GM10847 (cell line): Measurements from ENCODE around the gene TAF4.

Experiments
- POLR2A ChIP-seq: IDR thresholded peaks from 2 replicates; pipeline ENCODE4 v1.6.1; 2011; ENCODE audit not compliant: insufficient read length; ENCODE audit errors: extremely low read depth

The TAF4 gene

DNA sequence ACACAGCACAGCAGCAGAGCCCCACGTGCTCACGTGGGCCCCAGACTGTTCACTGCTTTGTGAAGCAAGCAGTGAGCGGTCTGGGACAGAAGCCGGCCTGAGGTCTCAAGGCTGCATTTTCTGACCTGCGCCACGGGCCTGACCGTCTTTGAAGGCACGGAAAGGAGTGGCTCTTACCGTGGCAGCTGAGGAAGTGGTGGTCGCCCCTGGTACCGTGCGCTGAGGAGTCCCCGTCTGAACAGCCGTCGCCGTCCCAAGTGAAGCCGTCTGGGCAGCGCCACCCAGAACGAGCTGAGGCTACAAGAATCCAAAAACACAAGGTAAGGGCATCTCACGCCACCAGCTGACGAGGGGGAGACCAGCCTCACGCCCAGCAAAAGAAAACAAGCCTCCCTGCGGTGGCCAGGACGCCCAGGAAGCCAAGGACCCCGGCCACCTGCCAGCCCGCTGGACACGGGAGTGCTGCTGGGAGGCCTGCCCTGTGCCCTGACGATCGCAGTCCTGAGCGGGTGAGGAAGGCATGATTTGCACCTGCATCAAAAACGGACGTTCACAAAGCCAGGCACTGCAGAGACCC lies 55.7 kb downstream of the TAF4 start:
- TF ChIP-seq POLR2A, result no peak

DNA sequence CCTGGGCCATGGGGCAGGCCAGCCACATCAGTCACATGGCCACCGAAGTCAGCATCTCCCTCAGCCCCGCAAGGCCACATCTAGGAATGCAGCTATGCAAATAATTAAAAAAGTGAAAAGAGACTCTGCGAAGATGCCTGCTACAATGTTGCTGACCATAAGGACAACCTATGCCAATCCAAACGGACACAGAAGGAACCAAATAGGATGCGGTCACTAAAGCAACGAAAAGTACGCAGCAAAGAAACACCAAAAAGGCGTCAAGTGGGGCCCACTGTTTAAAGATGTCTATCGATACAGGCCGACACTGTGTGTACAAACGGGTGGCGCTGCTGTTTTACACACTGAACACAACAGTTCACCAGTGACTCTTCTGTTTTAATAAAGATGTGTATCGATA lies 56.4 kb downstream of the TAF4 start:
- no peak for TF ChIP-seq POLR2A

DNA sequence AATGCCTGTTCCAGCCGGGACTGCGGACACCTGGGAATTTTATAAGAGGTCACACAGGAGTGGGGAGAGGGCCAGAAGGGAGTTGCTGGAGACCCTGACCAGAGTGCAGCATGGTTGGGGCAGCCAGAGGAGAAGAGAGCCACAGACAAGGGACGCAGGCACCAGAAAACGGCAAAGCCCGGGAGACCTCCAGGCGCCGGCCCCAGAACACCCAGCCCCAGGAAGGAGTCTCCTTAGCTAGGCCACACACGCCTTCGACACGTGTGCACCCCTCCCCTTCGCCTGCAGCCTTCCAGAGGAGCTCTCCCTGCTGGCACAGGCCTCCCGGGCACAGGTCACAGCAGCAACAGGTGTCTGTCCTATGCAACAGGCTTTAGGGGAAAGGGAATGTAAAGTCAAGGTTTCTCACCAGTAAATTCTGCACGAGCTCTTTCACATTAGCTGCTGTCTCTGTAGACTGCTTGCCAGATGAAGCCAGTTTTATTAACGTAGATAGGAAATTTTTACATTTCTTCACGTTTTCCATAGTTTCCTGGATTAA lies 57.0 kb downstream of the TAF4 start:
- TF ChIP-seq POLR2A, result no peak

DNA sequence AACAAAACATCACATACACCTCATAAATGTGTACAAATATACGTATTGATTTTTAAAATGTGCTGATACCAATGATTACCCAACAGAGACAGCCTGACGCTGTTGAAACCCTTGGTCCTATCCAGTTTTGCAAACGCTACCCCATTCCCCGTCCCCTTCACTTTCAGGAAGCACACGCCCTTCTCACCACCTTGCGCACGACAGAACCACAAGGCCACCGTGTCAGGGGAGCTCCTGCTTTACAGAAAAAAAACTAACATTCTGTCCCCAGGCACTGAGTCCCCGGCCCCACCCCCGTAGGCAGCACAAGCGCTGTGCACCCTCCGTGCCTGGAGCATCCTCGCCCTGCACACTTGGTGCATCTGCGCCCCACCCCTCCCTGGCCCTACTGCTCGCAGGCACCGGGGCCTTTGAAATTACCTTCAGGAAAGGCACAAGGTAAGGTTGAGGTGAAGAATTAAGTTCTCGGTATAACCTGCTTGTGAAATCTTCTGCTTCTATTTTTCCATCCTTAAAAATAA lies 58.5 kb downstream of the TAF4 start:
- no peak for TF ChIP-seq POLR2A

DNA sequence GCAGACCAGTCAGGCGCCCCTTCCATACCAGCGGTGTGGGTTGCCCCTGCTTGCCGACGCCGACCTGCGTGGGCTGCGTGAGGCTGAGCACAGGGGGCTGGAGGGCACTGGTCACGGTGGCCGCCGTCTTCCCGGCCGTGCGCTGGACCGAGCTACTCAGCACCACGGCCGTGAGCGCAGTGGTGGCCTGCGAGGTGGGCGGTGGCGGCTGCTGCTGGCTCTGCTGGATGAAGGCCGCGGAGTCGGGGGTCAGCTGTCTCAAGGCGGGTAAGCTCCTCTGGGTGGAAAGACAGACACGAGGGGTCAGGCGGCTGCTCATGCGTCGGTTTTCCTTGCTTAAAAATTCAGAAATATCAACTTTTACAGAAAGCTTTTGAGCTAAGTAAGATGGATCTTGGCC lies 59.2 kb downstream of the TAF4 start:
- TF ChIP-seq POLR2A, result no peak

DNA sequence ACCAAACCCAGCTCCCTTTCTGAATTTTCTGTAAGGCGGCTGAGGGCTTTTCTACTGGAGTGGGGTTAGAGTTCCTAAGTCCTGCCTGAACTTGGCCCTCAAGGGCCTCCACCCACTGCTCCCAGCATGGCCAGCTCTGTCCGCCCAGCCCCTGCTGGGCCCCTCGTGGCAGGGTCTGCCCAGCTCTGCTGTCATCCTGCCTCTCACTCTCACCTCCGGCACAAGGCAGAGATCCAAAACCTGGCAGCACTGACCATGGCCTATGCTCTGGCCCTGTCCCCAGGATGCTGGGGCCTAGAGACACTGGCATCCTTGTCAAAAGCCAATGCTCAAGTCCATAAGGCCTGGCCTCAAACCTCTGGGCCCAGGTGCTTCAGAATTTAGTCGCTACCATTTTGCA lies 61.1 kb downstream of the TAF4 start:
- TF ChIP-seq POLR2A, result no peak

DNA sequence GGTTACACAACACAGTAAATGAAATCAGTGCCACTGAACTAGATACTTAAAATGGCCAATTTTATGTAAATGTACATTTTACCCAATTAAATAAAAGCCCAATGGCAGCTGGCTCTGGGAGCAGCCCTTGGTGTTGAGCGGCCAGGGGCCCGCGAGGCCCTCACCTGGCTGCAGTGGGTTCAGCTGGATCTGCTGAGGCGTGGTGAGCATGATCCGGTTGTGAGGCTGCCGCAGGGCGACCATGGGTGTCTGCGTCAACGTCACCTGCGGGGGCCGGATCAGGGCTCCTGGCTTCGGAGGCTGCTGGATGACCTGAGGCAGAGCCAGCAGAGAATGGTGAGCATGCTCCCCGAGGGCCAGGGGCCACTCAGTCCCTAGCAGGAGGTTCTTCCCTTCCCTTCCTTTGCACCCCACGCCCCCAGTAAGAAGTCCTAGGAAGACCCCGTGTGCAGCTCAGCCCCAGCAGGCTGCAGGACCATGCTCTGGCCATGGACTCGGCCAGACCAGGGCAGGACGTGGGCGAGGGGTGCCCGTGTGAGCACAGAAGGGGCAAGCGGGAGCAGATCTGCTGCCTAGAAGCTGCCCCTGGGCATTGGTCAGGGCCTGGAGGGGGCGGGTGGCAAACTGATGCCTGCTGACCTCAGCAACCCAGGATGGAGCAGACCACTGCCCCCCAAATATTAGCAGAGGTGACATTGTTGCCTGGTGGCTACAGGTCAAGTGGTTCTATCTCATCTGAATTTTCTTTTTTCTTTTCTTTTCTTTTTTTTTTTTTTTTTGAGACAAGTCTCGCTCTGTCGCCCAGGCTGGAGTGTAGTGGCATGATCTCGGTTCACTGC lies 61.9 kb downstream of the TAF4 start:
- no peak for TF ChIP-seq POLR2A

DNA sequence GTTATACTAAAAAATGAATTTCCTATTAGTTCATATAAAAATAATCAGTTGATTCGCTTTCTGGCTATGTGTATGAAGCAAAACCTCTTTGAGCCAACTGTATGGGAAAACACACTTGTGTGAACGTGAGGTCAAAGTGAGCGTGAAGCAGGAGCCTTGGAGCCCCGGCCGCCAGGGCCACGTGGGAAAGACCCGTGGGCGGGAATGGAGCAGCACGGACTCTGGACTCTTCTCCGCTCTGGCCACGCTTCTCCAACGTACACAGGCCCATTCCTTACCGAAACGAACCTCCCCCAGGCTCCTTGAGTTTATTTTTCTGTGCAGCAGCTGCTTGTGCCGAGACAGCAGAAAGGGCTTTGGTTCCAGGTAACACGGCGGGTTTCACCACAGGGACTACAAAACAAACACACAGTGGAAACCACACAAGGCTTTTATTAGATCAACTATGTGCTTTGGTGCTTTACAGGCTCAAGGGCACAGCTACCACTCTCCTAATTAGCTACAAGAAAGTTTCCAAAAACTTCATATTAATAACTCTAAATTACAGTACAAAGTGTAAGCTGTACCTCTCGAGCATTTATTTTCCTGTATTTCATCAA lies 62.7 kb downstream of the TAF4 start:
- no peak for TF ChIP-seq POLR2A

DNA sequence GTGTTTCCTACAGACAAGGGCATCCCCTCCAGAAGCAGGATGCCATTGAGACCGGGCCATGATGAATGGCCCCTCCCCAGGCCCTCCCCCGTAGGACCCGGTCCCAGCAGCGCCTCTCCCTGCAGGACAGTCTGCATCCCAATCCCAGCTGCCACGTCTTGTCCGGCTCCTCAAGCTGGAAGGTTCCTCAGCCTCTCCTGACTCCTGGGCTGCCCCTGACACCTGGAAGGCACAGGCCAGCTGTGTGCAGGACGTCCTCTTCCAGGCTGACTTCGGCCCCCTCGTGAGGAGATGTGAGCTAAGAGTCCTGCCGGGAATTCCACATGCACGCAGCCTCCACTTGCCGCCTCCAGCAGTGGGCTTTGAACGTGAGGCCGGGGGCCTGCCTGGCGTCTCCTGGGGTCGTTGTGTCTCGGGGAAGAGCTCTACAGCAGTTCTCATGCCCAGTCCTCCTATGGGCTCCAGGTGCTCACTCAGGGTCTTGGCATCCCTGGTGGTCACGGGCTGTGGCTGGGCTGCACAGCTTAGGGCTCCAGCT lies 64.4 kb downstream of the TAF4 start:
- no peak for TF ChIP-seq POLR2A

DNA sequence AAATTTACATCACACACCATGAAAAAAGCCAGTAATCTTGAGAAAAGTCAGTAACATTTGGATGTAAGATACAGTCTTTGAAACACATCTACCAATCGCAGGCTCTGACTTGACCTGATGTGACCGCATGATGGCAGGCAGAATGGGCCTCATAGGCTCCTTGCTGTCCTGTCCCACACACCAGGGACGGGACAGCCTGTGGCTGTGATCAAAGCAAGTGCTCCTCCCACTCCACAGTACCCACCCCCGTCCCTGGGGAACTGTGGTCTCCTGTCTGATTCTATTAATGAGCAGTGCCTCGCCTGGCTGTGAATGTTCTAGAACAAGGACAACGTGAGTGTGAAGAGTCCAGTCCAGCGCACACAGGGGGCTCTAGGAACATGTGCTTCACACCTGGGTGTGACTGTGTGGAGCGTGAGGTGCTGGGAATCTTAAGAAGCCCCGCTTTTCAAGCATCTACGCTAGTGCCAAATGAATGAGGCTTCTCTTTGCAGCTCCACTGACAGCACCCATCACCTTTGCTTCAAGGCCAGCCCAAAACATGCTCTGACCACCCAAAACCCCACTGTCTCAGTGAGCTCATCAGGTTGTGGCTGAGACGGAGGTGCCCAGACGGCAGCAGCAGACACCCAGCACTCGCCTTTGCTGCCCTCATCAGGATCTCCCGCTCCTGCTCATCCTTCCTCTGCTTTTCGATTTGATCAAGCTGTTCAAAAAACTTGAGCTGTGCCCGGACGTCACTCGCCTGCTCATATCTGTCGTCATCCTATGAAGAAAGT lies 67.1 kb downstream of the TAF4 start:
- no peak for TF ChIP-seq POLR2A

DNA sequence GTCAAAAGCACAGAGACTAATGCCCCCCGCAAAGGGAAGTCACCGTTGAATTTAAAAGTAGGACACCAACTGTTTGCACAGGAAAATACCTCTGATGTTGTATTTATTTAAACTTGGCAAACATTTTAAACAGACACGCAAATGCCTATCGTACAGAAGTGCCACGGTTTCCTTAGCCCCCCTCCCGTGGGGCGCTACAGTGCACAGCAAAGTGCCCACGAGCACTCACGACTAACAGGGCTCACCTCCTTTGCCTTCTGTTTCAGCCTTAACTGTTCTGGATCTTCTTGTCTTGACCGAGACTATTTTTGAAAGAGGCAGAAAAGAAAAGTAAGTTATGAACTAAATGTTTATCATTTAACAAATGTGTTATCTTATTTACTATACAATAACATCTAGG lies 67.8 kb downstream of the TAF4 start:
- no peak for TF ChIP-seq POLR2A

DNA sequence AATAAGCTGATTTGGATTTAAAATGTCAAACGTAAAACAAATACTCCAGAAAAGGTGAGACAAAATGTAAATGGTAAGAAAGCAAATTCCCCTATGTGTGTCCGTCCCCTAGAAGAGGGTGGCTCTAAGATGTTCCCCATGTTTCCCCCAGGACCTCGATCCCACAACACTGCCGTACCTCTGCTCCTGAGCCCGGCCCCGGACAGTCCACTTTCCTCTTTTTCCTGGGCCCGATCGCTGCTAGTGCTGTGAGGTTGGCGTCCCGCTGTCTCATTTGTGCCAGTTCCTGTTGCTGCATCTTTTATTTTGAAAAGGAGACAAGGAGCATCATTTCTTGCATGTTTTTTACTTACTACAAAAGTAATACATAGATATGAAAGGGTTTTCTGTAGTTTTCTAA lies 68.3 kb downstream of the TAF4 start:
- TF ChIP-seq POLR2A, result no peak

DNA sequence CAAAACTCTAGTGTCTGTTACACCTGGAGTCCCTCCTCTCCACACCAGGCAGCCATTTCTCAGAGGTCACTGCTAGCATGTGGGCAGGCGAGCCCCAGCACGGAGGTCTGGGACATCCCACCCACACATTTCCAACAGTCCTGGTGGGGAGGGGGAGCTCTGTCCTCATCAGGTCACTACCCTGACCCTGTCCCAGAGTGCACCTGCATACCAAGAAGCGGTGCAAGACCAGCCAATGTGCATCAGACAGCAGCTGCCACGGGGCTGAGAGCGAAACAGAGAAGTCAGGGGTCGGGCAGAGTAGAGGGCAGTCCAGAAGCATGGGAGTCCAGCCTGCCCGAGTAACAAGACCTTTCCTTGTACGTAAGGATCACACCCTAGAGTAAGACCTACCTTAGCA lies 71.1 kb downstream of the TAF4 start:
- TF ChIP-seq POLR2A, result no peak

DNA sequence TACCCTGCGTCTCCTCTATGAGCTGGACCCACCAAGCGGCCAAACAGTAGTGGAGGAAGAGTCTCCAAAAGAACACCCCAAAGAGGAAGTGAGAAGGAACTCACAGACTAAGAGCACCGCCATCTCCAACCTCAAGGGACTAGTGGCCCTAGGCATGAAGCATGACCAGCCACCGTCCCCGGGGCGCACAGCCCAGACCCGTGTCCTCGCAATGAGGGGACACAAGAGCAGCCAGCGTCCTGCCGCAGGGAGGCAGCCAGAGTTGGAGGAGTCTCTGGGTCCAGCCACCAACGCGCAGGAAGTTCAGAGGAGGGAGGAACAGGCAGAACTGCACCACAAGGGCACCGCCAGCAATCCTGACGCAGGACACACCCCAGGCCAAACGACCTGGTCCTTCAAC lies 72.6 kb downstream of the TAF4 start:
- TF ChIP-seq POLR2A, result no peak

DNA sequence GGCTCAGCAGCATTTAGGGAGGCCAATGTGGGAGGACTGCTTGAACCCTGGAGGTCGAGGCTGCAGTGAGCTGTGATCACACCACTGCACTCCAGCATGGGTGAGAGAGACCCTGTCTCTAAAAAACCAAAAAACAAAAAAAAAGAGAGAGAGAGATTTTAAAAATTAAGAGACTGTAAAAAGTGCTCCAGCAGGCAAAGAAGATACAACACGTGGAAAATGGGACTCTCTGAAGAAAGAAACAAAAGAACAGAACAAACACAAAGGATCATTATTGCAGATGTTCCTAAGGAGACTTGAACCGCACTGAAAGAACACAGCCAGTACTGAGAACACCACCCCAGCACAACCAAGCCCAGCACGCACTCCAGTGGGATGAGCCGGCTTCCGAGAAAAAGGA lies 74.2 kb downstream of the TAF4 start:
- TF ChIP-seq POLR2A, result no peak
